Endodermal cell (in vitro differentiated cells): ENCODE results near the gene CTRB1. TPM values are rescaled to one million over a fixed set of nuclear protein-coding genes. Genes with fewer than 3 reads are reported as not detected.
"Not testable (repeated sequence)": the region's sequence is repeated elsewhere in the genome, so short reads cannot be mapped to it uniquely, and the experiment has no call there.

Source experiments
- DNase-seq: peaks from one replicate; pipeline ENCODE4 v3.0.0-alpha.2; 2017
- H3K27ac ChIP-seq: 2 replicates; pipeline ENCODE4 v1.5.1; 2013; ENCODE audit warnings: mild to moderate bottlenecking, low read depth, low read length, moderate library complexity
- H3K27me3 ChIP-seq: 2 replicates; pipeline ENCODE4 v1.6.1; 2013; ENCODE audit warnings: mild to moderate bottlenecking, low read length, moderate library complexity; ENCODE audit not compliant: insufficient read depth, control insufficient read depth, poor library complexity, severe bottlenecking
- H3K36me3 ChIP-seq: 2 replicates; pipeline ENCODE4 v1.7.0; 2013; ENCODE audit warnings: mild to moderate bottlenecking, low read length, moderate library complexity; ENCODE audit not compliant: control insufficient read depth, insufficient read depth
- H3K4me1 ChIP-seq: one replicate; pipeline ENCODE4 v1.7.0; 2013; ENCODE audit warnings: low read length; ENCODE audit not compliant: control insufficient read depth, insufficient read depth
- H3K4me3 ChIP-seq: 2 replicates; pipeline ENCODE4 v1.5.1; 2013; ENCODE audit warnings: mild to moderate bottlenecking, low read length, moderate library complexity
- H3K9ac ChIP-seq: 2 replicates; pipeline ENCODE4 v1.6.1; 2013; ENCODE audit warnings: mild to moderate bottlenecking, low read length, moderate library complexity; ENCODE audit not compliant: poor library complexity, severe bottlenecking; ENCODE audit errors: extremely low read depth
- H3K9me3 ChIP-seq: 2 replicates; pipeline ENCODE4 v1.6.1; 2013; ENCODE audit warnings: mild to moderate bottlenecking, low read length, moderate library complexity; ENCODE audit not compliant: control insufficient read depth
- H3K27ac Mint-ChIP-seq: 2 replicates; pipeline ENCODE4 v1.8.0; 2020; ENCODE audit warnings: mixed read lengths
- H3K27me3 Mint-ChIP-seq: 2 replicates; pipeline ENCODE4 v1.8.0; 2021; ENCODE audit warnings: mild to moderate bottlenecking, mixed read lengths; ENCODE audit not compliant: insufficient read depth
- H3K36me3 Mint-ChIP-seq: 2 replicates; pipeline ENCODE4 v1.8.0; 2020; ENCODE audit warnings: low read depth, mixed read lengths
- H3K4me1 Mint-ChIP-seq: 2 replicates; pipeline ENCODE4 v1.8.0; 2020; ENCODE audit warnings: mixed read lengths
- H3K4me3 Mint-ChIP-seq: 2 replicates; pipeline ENCODE4 v1.8.0; 2020; ENCODE audit warnings: mild to moderate bottlenecking, moderate library complexity, mixed read lengths
- H3K9me3 Mint-ChIP-seq: 2 replicates; pipeline ENCODE4 v1.8.0; 2020; ENCODE audit warnings: mild to moderate bottlenecking, mixed read lengths
- WGBS, 2 experiments: methylation state at CpG; one replicate each; pipeline versions ENCODE4 v1.1.5 to v1.1.7; 2013; ENCODE audit warnings: missing lambda C conversion rate in 2 of 2, mixed read lengths in 1 of 2; ENCODE audit not compliant: insufficient coverage in 1 of 2, insufficient read length in 1 of 2; 5-methylcytosine and 5-hydroxymethylcytosine counted together
- total RNA-seq, 2 donors: library from RNA; stranded (reverse); fragmentation: NEBNext Ultra II Directional in 1 of 2; extraction: Animal tissue kit (Norgen Biotek cat#: 25700) in 1 of 2; gene quantifications; 2 replicates in 1 of 2; 3 replicates in 1 of 2; pipeline ENCODE4 v1.2.1, GENCODE V29; 2021
- TF ChIP-seq, protein P1 (sequence below): fragments of 200-600 bp; sonication (generic); conservative IDR thresholded peaks from 2 replicates; pipeline ENCODE4 v1.5.0; 2021; ENCODE audit warnings: antibody characterized with exemption, mild to moderate bottlenecking

The CTRB1 gene
- total RNA-seq, 2 donors from 2014 or later: not detected

DNA sequence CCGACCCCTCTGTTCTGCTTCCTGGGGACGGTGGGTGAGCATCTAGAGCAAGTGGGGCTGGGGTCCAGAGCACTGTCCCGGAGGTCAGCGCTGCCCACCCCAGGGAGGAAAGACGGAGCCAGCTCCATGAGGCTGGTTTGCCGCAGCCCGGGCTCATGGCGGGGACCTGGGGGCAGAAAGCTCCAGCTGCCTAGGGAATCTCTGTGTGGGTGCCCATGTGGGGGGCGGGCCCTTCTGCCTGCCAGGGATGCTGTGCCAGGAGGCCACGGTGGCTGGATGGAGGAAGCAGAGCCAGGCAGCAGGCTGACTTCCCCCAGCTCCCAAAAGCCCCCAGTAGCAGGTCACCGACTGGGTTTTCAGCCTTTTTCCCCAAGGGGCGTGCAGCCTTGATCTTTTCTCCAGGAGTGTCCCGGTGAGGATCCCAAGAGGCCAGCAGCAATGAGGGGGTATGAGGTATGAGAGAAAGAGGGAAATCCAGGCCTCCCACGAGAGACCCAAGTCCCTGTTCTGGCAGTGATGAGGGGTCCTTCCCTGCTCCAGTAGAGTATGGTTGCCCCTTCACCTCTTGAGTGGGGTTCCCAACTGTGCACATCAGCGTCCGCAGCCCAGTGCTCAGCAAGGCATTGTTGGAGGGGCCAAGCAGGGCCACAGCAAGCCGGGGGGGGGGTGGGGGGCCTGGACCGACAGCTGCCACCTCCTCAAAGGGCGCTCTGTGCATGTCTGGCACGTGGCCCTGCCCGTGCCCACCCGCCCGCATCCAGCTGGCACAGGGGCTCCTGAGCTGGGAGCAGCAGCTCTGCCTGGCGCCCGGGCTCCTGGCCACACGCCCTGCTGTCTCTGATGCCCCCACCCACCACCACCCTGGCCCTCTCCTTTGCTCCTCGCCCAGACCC is 48.2 kb downstream of the CTRB1 start:
- Mint-ChIP-seq H3K9me3 (no peaks in the 10 kb centered on the region), H3K4me1 (peaks cover 19% of the 10 kb centered on the region), H3K27me3 (no peaks in the 10 kb centered on the region), H3K27ac (peak overlapping the region; percentile 88), H3K4me3 (peak overlapping the region; percentile 73), H3K36me3 (peaks cover 3% of the 10 kb centered on the region)
- H3K27ac ChIP-seq: no peak overlapping the region
- H3K9me3 ChIP-seq: no peaks in the 10 kb centered on the region
- no peaks in the 10 kb centered on the region for H3K27me3 ChIP-seq
- no peak overlapping the region for H3K4me3 ChIP-seq
- TF ChIP-seq, protein P1, sequence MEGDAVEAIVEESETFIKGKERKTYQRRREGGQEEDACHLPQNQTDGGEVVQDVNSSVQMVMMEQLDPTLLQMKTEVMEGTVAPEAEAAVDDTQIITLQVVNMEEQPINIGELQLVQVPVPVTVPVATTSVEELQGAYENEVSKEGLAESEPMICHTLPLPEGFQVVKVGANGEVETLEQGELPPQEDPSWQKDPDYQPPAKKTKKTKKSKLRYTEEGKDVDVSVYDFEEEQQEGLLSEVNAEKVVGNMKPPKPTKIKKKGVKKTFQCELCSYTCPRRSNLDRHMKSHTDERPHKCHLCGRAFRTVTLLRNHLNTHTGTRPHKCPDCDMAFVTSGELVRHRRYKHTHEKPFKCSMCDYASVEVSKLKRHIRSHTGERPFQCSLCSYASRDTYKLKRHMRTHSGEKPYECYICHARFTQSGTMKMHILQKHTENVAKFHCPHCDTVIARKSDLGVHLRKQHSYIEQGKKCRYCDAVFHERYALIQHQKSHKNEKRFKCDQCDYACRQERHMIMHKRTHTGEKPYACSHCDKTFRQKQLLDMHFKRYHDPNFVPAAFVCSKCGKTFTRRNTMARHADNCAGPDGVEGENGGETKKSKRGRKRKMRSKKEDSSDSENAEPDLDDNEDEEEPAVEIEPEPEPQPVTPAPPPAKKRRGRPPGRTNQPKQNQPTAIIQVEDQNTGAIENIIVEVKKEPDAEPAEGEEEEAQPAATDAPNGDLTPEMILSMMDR: no peak
- no peak for DNase-seq
- H3K4me1 ChIP-seq: peaks cover 7% of the 10 kb centered on the region
- H3K36me3 ChIP-seq: no peaks in the 10 kb centered on the region
- no peak overlapping the region for H3K9ac ChIP-seq
- 88 to 93% methylated on average over 4 to 27 of the region's 27 CpGs for WGBS, 2 experiments

DNA sequence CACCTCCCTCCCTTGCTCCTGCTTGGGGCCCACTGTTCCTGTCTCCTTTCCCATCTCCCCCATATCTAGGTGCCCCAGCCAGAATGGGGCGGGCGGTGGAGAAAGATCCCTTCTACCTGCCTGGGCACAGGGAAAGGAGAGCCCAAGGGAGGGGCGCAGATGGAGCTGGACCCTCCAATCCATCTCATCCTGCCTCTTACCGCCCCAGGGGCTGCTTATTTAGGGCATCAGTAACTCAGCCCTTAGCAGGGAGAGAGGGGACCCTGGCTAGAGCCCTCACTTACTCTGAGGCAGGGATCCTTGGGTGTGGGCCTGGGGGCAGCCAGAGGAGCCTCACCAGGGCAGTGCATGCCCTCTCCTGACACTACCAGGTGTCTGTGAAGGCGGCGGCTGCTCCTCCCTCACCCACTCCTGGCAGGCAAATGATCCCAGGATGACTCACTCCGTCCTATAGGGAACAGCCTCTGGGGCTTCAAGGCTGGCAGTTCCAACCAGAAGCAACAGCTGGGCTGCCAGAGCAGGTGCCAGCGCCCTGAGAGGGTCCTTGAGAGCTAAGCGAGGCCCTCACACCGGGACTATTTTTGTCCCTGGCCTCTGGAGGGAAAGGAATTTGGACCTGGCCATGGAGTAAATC is 49.0 kb downstream of the CTRB1 start:
- DNase-seq: peak; percentile 76
- H3K9me3 Mint-ChIP-seq: no peaks in the 10 kb centered on the region
- H3K27ac Mint-ChIP-seq: no peak overlapping the region
- no peaks in the 10 kb centered on the region for H3K9me3 ChIP-seq
- H3K27me3 ChIP-seq: no peaks in the 10 kb centered on the region
- H3K27ac ChIP-seq: no peak overlapping the region
- TF ChIP-seq, protein P1: no peak
- H3K36me3 Mint-ChIP-seq: peaks cover 3% of the 10 kb centered on the region
- WGBS, 2 experiments: 85 to 87% methylated on average over 6 to 10 of the region's 10 CpGs
- H3K4me1 ChIP-seq: peaks cover 7% of the 10 kb centered on the region
- no peak overlapping the region for H3K4me3 ChIP-seq
- H3K9ac ChIP-seq: no peak overlapping the region
- no peaks in the 10 kb centered on the region for H3K27me3 Mint-ChIP-seq
- H3K4me1 Mint-ChIP-seq: peaks cover 17% of the 10 kb centered on the region
- H3K36me3 ChIP-seq: no peaks in the 10 kb centered on the region
- H3K4me3 Mint-ChIP-seq: no peak overlapping the region

DNA sequence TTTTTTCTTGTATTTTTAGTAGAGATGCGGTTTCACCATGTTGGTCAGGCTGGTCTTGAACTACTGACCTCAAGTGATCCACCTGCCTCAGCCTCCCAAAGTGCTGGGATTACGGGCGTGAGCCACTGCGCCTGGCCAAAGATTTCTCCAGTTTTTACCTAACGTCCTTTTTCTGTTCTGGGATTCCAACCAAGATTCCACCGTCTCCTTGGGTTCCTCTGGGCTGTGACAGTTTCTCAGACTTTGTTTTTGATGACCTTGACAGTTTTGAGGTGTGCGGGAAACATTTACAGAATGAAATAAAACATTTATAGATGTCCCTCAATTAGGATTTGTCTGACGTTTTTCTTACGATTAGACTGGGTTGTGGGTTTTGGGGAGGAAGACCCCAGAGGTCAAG is 50.6 kb downstream of the CTRB1 start:
- H3K27me3 Mint-ChIP-seq, DNase-seq, H3K4me3 Mint-ChIP-seq, H3K27ac Mint-ChIP-seq, H3K4me1 Mint-ChIP-seq, H3K4me3 ChIP-seq, H3K9me3 Mint-ChIP-seq, H3K4me1 ChIP-seq, H3K27me3 ChIP-seq, H3K9me3 ChIP-seq, H3K27ac ChIP-seq, H3K36me3 ChIP-seq, H3K36me3 Mint-ChIP-seq, H3K9ac ChIP-seq: not testable (repeated sequence)
- 92 to 95% methylated on average over 8 to 9 of the region's 9 CpGs for WGBS, 2 experiments
